ENCODE data around the gene NOL9.
A peak's percentile ranks its signal among the peaks of the same experiment; 100 is the strongest.
"Not testable (repeated sequence)": the region's sequence is repeated elsewhere in the genome, so short reads cannot be mapped to it uniquely, and the experiment has no call there.

NOL9 gene

DNA sequence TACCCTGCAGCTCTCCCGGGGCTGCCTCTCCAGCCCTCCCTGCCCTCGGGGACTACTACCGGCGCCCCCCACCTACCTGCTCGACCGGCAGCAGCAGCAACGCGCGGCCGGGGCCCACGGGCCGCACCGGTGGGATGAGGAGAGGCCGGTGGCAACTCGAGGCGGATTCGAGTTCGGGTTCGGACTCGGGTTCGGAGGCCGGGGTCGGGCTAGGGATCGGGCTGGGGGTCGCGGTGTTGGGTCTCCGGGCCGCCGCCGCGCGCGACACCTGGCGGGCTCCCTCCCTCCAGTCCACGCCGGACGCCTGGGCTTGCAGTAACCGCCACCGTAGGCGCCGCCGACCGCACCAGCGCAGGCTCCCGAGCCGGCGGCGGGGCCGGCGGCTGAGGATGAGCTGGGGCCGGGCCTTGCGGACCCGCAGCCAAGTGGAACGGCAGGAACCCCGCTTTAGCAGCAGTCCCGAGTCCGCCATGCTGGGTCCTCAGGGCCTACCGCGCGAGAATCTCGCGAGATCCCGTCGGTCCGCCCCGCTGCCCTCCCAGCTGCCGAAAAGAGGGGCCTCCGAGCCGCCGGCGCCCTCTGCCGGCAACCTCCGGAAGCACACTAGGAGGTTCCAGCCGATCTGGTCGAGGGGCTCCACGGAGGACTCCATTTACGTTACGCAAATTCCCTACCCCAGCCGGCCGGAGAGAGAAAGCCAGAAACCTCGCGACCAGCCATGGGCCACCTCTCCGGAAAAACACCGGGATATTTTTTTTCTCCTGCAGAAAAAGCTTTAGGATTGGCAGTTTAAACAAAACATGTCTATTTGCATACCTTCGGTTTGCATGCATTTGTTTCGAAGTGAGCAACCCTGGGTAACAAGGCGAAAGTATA lies at the start of gene NOL9:
Gene NOL9 (minus strand): TSS at position 483 of the 876 bp plus-strand sequence. CDS start 11 bp downstream, at position 472.
- peak; percentile 54 to 96 (median 84) for DNase-seq

DNA sequence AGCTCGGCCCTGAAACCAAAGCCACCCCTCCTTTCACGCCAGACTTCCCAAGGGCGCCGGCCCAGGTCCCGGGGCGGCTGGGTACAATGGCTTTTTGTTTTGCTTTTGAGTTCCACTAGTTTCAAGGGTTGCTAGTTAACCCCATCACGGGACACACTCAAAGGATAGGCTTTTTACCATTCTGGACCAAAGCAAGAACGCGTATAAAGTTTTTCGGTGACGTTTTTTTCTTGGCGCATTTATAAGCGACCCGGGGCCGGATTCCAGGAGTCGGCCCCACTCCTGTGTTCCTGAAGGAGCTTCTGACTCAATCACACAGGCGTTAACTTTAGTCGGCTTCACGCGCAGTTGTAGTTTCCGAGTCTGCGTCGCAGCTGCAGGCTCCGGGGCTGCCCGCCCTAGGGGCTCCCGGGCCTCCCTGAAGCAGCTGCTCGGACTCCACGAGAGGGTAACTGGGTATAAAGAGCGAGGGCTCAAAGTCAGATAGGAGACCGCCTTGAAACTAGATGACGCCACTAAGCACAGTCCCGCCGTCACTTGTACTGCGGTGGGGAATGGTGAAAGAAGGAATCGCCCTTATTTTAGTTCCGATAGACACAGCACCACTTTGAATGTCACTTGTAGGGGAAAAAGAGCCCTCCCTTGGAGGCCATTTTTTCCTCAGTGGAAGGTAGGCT lies 49.1 kb upstream of the NOL9 start:
- peak in 43 of 56 donors; percentile 40 to 97 (median 80) for DNase-seq

DNA sequence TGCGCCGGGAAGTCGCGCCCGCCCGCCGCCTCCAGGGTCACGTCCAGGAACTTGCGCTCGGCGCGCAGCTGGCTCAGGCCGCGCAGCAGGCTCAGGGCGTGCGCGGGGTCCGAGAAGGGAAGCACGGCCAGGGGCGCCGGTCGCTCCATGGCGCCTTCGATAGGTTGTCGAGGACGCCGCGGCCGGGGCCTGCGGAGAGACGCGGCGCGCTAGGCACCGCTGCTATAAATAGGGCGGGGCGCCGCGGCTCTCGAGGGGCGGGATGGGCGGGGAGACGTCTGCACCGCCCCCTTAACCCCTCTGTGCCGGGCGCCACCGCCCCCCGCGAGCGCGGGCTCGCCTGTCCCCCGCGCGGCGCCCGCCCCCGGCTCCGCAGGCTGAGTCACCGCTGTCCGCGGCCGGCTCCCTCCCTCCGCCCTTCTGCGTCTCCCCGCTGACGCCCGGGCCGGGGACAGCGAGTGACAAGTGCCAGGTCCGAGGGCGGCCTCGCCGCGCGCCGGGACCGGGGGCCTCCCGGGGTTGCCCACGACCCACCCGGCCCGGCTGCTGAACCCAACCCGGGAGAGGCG lies 48.4 kb upstream of the NOL9 start, which contains the start of gene KLHL21:
Gene KLHL21 (minus strand): TSS at position 201 of the 569 bp plus-strand sequence. CDS start 52 bp downstream, at position 149.
- peak in 55 of 56 donors; percentile 42 to 97 (median 82) for DNase-seq

DNA sequence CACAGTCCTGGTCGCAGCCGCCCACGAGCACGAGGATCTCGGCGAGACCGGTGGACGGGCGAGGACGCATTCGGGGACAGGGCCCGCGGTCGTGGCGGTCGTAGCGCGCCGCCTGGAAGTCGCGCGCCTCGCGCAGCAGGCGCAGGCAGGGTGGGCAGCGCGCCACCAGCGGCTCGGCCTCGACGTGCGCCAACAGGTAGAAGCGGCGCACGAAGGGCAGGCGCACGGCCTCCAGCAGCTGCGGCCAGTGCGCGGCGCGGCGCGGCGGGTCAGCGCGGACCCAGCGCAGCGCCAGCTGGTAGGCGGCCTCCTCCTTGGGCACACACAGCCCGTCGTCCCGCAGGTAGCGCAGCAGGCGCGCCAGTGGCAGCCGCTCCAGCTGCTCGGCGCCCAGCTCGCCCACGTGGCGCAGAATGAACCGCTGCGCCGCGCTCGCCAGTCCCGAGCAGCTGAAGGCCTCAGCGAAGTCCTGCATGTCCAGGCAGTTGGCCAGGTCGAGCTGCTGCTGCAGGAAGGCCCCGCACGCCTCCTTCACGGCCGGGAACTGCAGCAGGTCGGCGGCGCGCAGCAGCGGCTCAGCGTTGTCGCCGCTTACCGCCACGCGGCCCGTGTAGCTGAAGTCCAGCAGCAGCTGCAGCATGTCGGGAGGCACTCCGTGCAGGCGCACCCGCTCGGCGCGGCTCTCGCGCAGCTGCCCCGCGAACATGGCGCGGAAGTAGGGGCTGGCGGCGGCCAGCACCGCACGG lies 47.8 kb upstream of the NOL9 start:
- peak in 20 of 56 donors; percentile 42 to 74 (median 60) for DNase-seq

DNA sequence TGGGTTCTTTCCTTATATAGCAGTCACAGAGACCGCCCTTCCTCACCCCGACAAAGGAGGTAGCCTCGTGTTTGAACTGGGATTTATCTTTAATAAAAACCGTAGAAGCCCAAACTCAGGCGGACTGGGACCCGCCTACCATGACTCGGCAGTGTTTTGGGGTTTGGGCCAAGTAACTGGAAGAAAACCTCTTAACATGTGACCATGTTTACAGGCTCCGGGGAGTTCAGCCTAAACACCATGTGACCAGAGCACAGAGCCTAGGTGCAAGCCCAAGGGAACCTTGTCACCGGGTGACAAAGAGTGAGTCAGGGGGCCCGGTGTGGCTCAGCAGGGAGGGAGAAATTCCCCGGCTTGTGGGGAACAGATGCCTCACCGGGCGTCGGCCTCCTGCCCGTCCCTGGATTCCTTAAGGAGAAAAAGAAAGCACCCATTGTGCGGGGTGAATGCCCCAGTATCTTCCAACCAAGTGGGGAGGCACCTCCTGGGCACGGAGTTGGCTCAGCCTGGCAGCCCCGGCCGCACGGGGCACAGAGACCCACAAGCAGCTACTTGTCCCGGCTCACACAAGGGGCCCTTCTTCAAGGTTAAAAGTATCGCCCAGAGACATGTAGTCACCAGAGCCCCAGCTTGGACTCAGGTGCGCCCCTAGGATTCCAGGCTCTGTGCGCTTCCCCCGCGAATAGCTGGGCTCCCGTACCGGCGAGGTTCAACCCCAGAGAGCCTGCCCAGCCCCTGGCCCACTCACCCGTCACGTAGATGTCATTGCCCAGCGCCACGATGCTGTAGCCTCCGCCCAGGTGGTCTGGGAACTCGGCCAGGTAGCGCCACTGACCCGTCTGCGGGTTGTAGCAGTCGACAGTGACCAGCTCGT lies 47.0 kb upstream of the NOL9 start:
- peak in 47 of 56 donors; percentile 32 to 86 (median 66) for DNase-seq

DNA sequence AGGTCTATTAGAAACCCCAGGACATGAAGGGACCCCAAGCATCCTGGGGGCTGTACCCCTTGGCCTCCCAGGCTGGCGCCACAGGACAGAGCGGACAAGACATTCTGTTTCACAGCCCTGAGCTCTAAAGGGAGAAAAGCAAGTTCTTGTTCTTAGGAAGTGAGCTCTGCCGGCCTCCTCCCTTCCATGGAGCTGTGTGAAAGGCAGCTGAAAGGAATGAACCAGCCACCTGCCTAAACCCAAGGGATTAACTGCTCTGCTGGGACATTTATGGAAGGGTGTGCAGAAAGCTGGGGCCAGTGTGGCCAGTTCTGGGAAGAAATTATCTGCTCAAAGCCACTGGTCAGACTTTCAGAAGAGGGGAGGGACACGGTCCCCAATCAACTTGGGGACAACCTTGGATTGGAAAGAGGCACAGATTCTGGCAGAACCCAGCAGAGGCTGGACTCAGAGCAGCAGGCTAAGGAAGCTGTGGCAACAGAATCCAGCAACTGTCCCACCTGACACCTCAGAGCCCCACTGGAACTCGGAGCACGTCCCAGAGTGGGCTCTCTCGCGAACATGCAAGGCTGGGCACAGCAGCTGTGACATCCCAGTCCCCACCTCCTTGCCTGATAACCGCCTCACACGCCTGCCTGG lies 46.2 kb upstream of the NOL9 start:
- peak in 3 of 56 donors; percentile 44 to 60 (median 55) for DNase-seq

DNA sequence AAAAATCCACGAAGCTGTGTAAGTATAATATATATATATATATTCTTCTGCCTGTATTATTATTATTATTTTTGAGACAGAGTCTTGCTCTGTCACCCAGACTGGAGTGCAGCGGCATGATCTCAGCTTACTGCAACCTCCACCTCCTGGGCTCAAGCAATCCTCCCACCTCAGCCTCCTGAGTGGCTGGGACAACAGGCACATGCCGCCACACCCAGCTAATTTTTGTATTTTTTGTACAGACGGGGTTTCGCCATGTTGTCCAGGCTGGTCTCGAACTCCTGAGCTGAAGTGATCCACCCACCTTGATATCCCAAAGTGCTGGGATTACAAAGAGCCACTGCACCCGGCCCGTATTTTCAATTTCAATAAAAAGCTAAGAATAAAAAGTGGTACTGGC lies 45.7 kb upstream of the NOL9 start:
- DNase-seq: not testable (repeated sequence)

DNA sequence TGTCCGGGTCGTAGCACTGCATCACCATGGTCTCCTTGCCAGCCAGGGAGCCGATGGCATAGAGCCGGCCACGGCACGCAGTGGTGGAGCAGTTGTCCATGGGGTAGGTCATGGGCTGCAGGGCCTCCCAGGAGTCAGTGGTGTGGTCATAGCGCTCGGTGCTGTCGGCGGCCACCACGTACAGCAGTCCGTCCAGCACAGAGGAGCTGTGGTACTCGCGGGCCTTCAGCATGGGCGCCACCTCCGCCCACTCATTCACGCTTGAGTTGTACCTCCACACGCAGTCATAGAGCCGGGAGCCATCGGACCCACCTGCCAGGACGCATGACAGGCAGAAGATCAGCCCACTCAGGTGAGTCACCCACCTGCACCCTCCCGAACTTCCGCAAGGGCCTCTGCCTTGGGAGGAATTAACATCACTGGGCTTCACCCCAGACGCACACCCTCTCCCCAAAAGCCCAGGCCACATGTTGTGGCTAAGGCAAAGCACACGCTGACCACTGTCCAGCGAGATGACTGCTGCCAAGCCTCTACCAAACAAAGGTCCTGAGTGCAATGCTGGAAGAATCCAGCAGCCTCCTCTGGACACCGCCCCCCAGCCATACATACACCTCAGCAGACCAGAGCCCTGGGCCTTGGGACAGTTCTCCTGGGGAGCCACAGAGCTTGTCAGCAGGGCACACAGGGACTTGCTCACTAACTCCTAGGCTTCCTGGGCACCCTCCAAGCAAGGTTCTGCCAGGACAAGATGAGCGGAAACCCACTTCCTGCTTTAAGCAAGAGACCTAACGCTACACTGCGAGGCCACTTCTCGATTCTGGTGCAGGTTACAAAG lies 45.0 kb upstream of the NOL9 start:
- peak in 1 of 56 donors; percentile 18 for DNase-seq

DNA sequence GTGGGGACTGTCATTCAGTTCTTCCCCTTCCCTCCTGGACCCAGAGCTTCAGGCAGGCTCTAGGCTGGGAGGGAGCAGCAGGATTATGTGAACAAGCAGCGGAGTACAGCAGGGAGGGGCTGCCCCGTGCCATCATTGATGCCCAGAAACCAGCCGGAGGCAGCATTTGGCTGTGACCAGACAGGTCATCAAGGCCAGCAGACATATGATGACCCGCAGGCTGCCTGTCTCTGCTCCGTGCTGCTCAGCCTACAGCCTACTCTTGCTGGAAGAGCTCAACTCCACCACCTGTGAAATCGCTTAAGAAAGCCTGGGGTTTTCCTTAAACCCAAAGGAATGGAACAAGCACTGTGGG lies 43.4 kb upstream of the NOL9 start:
- no peak for DNase-seq

DNA sequence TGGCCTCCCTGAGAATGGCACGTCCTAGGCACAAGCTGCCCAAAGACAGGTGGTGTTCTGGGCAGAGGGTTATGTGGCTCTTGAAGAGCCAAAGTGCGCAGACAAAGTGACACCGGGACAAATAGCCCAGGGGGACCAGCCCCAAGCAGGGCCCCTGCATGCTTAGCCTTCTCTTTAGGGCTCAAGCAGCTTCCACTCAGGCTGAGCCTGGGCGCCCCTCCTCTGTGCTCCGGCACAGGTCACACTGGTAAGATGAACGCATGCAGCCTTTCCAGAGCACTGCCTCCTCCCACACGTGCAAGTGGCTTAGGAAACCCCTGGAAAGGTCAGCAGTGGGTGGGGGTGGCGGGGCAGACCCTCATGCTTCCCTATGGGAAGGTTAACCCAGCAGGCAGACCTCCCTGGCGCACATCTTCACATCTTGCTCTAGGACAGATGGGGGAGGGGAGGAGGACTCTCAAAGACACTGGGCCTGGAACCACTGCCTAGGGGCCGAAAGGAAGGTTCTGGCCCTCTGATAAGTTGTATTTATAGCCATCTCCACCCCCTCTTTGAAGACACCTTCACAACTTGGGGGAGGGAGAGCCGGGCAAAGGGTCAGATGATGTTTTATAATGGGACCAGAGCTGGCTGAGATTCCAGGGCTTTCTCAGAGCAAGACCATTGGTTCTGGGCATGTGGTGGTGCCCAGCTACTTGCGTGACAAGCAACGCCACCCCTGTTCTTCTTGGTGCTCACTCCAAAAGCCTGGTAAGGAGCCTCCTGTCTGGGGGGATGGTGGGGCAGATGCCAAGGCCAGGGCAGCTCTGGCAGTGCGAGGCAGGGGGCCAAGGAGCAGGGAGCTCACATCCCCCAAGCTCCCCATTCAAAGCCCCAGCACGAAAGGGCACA lies 42.8 kb upstream of the NOL9 start:
- no peak for DNase-seq

DNA sequence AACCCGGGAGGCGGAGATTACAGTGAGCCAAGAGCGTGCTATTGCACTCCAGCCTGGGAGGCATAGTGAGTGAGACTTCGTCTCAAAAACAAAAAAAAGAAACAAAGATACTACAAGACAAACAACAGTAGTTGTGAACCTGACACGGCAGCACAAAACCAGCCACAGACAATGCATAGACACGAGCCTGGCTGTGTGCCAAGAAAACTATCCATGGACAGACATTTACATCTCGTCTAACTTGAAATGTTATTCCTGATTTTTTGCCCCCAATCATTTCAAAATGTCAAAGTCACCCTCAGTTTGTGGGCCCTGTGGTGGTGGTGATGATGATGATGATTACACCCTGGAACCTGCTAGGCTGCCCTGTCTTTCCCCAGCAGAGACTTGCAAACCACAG lies 42.0 kb upstream of the NOL9 start:
- peak in 2 of 56 donors; percentile 32 to 33 for DNase-seq

DNA sequence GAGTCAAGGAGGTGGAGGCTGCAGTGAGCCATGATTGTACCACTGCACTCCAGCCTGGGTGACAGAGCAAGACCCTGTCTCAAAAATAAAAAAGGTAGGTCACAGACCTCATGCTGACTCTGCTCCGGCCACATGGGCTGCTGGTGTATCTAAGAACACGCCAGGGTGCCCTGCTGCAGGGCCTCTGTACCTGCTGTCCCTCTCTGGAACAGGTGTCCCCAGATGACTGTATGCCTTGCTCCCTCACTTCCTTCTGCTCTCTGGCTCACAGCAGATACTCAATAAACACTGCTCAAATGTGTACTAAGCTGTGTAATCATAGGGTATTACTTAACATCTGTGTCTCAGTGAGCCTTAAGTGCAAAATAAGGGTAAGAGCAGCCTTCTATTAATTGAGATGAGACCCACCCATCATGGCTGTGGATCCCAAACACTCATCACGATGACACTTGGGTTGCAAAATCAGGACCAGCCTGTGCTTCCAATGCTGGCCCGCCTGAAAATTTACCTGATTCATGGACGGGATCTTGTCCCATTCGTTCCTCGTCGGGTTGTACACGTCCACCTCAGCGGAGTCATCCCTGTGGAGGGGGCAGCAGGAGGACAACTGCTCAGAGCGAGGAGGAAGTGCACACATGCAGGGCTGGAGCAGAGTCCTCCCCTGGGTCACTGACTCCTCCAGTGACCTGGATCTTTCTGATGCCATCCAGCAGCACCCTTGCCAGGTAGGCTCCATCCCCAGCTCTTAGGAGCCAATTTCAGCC lies 40.8 kb upstream of the NOL9 start:
- DNase-seq: no peak

DNA sequence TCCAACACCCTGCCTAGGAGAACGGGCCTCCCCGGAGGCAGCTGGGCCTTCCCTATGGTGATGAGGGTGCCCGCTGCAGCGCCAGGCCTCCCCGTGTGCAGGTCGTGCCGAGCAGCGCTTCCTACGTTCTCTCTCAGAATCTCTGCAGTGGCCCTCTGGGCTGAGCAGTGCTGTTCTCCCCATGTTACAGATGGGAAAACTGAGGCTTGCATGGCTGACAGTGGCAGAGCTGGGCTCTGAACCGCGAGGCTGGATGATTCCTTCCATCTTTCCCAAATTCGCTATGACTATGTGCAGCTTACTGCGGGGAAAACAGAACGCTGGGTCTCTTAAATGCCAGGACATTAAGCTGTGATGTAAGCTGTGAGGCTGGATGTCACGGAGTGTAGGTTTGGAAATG lies 39.5 kb upstream of the NOL9 start:
- no peak for DNase-seq

DNA sequence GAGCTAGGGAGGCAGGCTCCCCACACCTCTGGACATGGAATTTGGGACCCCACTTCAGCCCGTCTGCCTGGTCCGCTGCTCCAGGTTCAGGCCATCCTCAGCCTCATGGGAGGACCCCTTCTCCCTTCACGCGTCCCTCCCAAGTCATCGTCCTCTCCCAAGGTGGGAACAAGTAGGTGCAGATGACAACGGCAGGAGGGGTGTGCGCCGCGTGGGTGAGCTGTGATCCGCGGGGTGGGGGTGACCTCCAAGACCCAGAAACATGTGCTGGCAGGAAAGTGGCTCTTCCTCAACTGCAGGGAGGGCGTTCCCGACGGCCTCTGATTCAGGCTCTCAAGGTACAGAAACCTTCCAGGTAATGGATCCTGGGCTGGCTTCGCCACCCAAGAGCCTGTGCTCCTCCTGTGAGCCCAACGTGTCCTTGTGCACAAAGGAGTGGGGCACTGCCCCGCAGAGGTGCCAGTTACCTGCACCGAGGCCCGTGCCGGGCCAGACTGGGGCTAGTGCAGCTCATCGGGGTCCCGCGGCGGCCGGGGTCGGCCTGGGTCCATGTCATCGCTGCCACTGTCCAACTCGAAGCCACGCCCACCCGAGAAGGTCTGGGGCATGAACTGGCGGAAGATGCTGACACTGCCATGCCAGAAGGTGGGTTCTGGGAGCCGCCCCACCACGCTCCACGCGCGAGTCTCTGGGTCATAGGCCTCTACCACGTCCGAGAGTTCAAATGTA lies 38.7 kb upstream of the NOL9 start:
- no peak for DNase-seq

DNA sequence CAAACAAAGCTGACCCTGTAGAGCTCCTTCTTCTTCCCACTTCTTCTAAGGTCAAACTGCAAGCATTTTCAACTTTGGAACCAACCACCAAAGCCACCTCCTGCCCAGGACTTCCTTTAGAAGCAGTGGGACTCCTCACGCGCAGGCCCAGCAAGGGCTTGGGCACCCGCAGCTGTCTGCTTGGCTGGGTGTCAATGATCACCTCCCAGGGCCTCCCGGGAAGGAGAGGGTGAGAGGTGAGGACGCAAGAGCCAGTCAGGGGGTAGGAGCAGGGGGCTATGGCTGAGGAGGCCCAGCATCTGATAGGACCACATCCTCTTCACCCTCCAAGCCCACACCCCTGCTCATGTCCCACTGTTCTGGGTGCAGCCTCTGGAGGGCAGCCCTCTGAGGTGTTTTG lies 38.1 kb upstream of the NOL9 start:
- DNase-seq: no peak

DNA sequence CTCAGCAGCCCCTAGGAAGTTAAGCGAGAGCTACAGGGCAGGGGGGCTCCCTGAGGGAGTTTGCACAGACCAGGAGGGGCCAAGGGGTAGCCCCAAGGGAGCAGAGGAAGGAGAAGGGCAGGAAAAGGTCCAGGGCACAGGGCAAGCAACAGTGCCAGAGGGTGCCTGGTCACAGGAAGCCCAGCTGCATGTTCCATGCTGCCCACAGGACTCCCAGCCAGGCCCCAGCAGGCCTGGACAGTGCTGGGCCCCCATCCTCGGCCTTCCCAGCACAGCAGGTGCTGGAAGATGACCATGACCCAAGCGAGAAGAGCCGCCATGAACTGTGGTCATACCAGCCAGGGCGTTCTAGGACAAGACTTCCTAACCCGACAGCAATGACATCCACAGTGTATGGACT lies 37.3 kb upstream of the NOL9 start:
- DNase-seq: no peak
